A549 treated with CORT108297 at 1 μM for 4 hours (cell line): ENCODE measurements around the gene GPR12. TPM values are rescaled to one million over a fixed set of nuclear protein-coding genes. Genes with fewer than 3 reads are reported as not detected.

Experiments
- total RNA-seq: library from RNA; stranded (reverse); fragments of 200-300 nt; extraction: Qiagen RNA extraction; gene quantifications from 5 replicates; pipeline ENCODE4 v1.2.3, GENCODE V29; 2022

Gene GPR12
- total RNA-seq, result not detected in 5 replicates

GRCh38 chr13:26759907-26760831 lies at the start of gene GPR12:
GPR12 (minus strand) TSS chr13:26760786; CDS start chr13:26759827, 959 bp downstream.

Other genes with a start within 250 kb of the GPR12 start
- 0.09 to 0.19 TPM (median 0.13 TPM) in 5 replicates for gene WASF3, start 203.1 kb downstream of the GPR12 start, total RNA-seq